A673 (cell line): Measurements from ENCODE around the gene GLI3.

ENCODE experiments used
- CTCF ChIP-seq: fragments of 300-800, 200-600 bp; sonication (generic); conservative IDR thresholded peaks from 2 replicates; pipeline ENCODE4 v1.5.1; 2017; ENCODE audit warnings: low read depth, mild to moderate bottlenecking, antibody characterized with exemption, low read length, moderate library complexity, mixed read lengths
- EZH2 ChIP-seq: fragments of 200-600 bp; sonication (generic); IDR thresholded peaks from 2 replicates; pipeline ENCODE4 v1.6.1; 2017; ENCODE audit warnings: borderline replicate concordance, low read depth, mild to moderate bottlenecking, mixed read lengths, antibody characterized with exemption, low read length; ENCODE audit not compliant: poor library complexity, severe bottlenecking

GRCh38 chr7:42253316-42253715 is 16.3 kb upstream of the GLI3 start:
- TF ChIP-seq CTCF (no peak), EZH2 (no peak)
